GM18517 (cell line): Measurements from ENCODE around the gene NUP85.
"Not testable (repeated sequence)": the region's sequence is repeated elsewhere in the genome, so short reads cannot be mapped to it uniquely, and the experiment has no call there.

Source experiments
- ATAC-seq: cut with Tn5 transposase; IDR thresholded peaks from one replicate; pipeline ENCODE4 v1.9.1; 2021; ENCODE audit warnings: mild to moderate bottlenecking, moderate library complexity; ENCODE audit not compliant: unreplicated experiment

The NUP85 gene

DNA sequence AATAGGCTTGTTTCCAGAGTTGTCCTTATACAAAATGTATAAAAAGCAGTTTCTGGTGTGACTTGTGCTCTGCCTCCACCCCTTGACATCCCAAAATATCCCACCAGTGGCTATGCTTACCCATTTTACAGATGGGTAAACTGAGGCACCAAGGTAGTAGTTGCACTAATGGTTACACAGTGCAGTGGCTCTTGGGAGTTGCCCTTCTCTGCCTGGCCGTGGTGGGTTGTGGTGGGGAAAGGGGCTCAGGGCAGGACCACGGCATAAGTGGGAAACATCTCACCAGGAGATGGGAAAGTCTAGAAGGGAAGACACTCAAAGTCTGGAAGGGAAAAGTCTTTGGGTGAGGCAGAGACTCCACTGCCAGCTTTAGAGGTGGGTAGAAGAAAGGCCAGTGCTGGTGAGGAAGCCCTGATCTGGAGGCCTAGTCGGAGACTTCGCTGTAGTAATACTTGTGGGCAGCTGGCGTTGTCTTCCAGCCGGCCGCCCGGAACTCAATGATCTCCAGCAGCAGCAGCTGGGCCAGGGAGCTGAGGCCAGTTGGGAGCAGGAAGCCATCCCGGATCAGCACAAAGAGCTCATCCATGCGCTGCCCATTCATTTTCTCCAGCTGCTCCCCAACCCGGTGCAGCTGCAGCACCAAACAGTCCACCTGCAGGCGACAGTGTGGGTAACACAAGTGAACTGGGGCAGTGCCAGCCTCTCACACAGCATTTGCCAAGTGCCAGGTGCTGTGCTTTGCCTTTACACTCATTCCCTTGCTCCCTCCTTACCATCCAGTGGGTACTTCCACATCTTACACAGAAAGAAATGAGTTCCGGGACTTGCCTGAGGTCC, 61.1 kb downstream of the NUP85 start:
- no peak for ATAC-seq

DNA sequence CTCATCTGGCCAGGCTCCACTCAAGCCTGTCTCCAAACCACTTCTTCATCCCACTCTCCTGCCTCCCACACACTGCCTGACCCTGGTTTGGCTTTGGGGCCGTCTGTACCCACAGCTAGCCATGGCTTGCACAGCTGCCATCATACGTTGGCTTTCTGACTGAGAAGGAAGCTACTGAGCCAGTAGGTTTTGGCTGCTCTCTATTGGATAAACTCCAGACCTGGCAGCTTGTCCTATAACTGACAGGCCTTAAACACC, 61.6 kb downstream of the NUP85 start:
- no peak for ATAC-seq

DNA sequence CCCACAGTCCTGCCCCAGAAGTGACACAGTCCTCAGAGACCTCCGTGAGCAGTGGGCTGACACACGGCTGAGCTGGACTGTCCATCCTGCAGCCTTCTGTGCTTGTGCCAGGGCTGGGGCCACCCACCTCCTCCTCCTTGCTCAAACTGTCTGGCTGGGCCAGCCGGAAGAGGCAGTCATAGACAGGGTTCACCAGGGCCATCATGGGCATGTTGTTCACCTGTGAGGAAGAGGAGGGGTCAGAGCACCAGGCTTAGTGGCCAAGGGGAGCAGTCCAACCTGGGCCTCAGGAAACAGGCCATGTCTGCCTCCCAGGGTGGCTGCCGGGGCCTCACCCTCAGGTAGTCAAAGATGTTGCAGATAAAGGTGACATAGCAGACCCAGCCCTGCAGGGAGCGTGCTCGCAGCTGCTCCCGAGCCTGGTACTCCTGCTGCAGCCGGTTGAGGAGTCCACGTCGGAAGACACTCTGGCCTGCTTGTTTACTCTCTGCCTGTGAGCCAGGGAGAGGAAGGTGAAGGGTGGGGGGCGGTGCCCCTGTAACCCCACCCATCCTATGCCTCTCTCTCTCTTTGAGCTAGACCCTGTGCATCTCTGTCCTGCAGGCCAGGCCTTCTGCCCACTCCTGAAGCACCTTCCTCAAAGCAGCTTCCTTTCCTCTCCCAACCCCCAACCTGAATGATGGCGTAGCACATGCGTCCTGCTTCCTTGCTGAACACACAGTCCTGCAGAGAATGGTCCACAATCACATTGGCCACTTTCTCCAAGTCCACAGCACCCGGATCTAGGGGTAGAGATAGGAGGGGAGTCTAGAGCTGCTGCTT, 62.1 kb downstream of the NUP85 start:
- no peak for ATAC-seq

DNA sequence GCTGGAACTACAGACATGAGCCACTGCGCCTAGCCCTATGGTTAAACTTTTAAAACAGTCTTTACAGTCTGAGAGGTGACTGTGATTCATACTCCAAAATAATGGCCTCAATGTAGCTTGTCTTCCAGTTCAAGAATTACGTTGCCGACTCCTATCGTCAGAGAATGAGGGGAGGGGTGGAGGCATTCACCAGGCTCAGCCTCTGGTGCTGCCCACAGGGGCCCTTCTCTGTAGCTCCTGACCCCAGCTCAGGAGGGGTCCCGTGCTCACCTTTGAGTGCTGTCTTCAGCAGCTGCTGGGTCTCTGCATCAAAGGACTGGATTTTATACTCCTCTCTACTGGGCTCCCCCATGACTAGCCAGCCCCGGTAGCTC, 64.4 kb downstream of the NUP85 start:
- no peak for ATAC-seq

DNA sequence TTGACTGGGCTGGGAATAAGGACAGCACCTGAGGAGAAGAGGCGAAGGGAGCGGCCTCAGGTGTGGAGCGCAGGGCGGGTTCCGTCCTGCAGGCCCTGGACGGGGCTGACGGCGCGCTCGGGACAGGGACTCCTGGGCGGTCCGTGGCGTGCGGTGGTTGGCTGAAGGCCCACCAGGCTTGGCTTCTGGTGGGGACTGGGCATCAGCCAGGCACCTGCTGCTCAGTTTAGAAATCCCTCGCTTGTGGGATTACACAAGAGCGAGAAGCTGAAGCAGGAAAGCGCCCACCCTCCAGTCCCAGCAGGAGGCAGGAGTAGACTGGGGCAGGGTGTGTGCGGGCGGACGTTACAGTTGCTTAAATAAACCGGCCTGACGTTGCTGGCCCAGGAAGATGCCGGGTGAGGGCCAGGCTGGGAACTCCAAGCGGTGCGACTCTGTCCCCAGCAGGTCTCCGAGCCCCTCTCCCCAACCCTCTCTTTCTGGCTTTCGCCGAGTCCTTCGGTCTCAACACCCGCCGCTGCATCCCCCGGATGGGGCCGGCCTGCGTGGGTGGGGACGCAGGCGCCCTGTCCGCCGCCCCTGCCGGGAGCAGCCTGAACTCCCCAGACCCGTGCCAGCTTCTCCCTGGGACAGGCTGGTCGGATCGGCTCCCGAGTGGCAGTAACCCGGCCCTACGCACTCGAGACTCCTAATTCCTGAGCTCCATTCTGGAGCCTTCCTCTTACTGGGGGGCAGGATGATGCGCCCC, 64.9 kb downstream of the NUP85 start:
- peak; percentile 35 for ATAC-seq

DNA sequence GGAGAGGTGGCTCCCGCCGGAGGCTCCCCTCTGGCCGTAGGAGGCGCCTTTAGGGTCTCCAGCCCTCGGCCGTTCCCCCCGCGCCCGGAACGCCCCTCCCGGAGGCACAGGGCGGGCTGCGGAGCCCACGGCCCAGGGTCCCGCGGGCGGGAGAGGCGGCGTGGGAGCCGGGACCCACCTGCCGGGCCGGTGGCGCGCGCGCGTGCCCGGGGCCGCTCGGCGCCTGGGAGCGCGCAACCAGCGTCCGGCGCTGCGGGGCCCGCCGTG, 65.4 kb downstream of the NUP85 start, which contains the start of gene MIF4GD:
TSS of gene MIF4GD (minus strand) at position 266 of the 267 bp plus-strand sequence. CDS start 1,036 bp downstream, outside the sequence.
- ATAC-seq, result peak; percentile 27

DNA sequence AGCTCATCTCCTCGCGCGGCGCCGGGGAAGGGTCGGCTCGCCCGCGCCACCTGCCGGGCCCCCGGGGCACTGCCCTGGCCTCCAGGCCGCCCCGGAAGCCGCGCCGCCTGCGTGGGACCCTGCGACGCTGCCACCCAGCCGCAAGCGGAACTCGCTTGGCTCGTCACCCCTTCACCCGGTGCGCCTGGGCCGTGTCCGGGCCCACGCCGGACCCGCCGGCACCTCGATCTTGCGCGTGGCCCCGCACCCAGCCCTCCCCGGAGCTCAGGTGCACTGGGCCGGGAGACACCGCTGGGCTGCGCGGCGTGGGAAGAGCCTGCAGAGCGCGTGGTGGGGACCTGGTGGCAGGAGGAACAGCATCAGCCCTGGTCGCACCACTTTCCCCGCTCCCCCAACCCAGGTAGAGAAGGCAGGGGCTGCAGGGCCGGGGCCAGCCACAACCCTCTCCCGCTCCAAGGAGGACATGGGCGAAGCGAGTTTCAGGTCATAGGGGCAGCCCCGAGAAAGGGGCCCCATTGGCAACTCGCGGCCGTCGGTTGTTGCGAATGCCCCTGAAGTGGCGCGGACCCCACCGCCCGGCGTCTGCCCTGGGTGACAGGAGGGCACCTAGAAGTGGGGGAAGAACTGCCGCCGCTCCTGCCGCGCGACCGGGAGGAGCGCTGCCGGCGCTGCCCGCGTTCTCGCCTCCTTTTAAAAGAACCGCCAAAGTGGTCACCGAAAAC, 65.9 kb downstream of the NUP85 start:
- ATAC-seq, result peak; percentile 63

DNA sequence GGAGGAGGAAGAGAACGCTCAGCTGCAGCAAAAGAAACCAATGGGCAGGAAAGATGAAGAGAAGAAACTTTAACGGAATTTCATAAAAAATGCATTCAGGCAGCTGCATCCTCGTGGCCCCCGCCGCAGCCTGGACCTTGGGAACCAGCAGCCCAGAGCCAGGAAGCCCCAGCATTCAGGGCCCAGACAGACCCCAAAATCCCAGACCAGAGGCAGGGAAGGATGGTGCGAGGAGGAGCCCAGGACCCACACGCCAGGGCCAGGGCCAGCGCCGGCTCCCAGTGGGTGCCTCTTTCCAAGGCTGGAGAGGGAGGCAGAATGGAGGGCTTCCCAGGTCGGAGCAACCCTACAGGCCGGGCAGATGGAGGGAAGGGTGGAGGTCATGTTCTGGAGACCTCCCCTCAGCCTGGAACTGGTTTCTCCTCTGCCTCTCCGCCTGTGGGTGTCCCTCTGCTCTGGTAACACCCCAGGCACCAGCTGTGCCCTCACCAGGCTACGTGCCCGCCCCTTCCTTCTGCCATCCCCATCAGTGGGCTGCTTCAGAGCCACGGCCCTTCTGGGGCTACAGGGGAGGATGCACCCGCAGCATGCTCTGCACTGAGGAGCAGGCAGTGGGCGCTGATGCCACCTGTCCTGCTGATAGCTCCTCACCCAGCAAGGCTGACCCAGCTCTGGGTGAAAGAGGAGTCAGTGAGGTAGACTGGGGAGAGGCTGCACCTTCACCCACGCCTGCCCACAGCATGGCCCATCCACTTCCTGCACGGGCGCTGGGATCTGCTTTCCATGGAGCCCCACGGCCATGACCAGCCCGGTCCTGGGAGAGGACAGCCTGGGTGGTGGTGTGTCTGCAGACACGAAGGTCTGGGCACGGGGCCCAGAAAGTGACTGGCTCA, 66.7 kb downstream of the NUP85 start:
- ATAC-seq, result no peak

DNA sequence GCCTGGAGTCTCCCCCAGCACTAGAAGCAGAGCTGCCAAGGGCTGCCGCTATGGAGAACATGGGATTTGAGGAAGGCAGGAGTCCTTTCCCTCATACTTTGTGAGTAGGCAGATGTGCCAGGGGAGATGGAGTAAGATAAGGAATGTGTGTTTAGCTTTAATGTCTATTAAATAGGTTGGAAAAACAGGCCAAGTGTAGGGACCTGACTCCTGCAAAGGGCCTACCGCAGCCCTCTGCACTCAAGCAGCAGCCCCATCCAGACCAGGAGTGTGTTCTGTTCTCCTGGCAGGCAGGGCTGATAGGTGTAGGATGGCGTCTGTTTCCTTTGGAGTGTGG, 67.3 kb downstream of the NUP85 start:
- no peak for ATAC-seq

DNA sequence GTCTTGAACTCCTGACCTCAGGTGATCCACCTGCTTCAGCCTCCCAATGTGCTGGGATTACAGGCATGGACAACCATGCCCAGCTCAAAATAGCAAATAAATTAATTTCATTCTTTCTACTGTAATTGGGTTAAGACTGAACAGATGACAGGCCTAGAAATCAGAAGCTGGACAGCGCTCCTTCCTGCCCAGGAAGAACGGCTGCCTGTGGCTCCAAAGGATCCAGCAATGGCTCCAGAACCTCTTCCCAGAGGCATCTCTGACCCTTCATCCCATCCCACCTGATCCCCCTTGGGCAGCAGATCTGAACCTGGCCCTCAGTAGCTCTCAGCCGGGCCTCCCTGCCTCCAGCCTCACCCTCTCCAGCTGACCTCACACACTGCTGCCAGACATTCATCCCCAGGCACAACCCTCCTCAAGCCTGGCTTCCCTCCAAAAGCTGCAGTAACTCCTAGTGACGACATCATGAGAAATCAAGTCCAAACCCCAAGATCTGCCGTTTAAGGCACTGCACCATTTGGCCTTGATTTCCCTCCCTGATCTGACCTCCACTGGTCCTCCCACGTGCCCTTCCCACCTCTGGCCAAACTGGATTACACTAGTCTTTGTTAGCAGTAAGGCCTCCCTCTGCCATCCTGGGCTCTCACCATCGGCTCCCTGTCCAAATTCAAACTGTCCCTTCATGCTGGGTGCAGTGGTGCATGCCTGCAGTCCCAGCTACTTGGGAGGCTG, 68.7 kb downstream of the NUP85 start:
- ATAC-seq, result no peak

DNA sequence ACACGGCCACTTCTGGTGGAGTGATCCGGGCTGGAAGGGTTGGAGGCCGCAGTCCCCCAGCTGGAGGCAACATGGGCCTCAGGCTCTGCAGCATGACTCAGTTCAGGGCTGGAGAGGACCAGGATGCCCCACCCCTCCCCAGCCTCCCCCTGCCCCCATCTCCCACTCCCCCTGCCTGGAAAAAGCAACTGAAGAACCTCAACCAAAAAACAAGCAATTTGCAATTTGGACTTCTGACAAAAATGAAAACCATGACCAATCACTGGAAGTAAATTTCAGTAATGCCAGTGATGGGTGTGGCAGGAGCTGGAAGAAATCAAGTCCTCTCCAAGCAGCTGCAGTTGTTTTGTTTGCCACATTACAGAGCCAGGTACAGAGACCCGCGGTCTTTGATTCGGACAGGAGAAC, 72.2 kb downstream of the NUP85 start:
- ATAC-seq, result no peak

DNA sequence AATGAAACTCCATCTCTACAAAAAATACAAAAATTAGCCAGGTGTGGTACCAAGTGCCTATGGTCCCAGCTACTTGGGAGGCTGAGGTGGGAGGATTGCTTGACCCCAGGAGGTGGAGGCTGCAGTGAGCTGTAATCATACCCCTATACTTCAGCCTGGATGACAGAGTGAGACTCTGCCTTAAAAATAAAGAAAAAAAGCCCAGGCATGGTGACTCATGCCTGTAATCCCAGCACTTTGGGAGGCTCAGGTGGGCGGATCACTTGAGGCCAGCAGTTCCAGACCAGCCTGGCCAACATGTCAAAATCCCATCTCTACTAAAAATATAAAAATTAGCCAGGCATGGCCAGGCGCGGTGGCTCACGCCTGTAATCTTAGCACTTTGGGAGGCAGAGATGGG, 74.7 kb downstream of the NUP85 start:
- ATAC-seq, result not testable (repeated sequence)

DNA sequence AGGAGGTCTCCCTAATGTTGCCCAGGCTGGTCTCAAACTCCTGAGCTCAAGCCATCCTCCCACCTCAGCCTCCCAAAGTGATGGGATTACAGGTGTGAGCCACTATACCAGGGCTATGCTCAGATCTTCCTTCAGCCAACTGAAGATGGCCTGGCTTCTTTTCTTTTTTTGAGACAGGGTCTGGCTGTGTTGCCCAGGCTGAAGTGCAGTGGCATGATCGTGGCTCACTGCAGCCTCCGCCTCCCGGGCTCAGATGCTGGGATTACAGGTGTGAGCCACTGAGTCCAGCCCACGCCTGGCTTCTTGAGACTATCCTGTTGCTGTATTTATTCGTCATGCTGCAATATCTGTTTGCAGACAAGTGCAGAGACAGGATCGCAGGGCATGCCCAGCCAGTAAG, 79.6 kb downstream of the NUP85 start:
- no peak for ATAC-seq
